GM23248 (cell line): ENCODE results near the gene SNX20. TPM values are rescaled to one million over a fixed set of nuclear protein-coding genes. Genes with fewer than 3 reads are reported as not detected.

Experiments used
- DNase-seq: peaks from one replicate; pipeline ENCODE4 v3.0.0-alpha.2; 2015
- H2AFZ ChIP-seq: fragments of 200-600 bp; sonication (generic); 2 replicates; pipeline ENCODE4 v1.6.1; 2016; ENCODE audit warnings: antibody characterized with exemption
- H3F3A ChIP-seq: fragments of 200-600 bp; sonication (generic); 2 replicates; pipeline ENCODE4 v1.6.1; 2016; ENCODE audit warnings: mild to moderate bottlenecking, antibody characterized with exemption, mixed run types; ENCODE audit not compliant: insufficient read depth
- H3K27ac ChIP-seq: fragments of 200-600 bp; sonication (generic); 2 replicates; pipeline ENCODE4 v1.5.1; 2016; ENCODE audit warnings: mild to moderate bottlenecking
- H3K27me3 ChIP-seq: fragments of 200-600 bp; sonication (generic); replicated peaks from 2 replicates; pipeline ENCODE4 v1.6.1; 2016; ENCODE audit warnings: mild to moderate bottlenecking; ENCODE audit not compliant: insufficient read depth
- H3K36me3 ChIP-seq: fragments of 200-600 bp; sonication (generic); 2 replicates; pipeline ENCODE4 v1.6.1; 2016; ENCODE audit warnings: low read depth, mild to moderate bottlenecking
- H3K4me1 ChIP-seq: fragments of 200-600 bp; sonication (generic); 2 replicates; pipeline ENCODE4 v1.6.1; 2016; ENCODE audit warnings: mild to moderate bottlenecking; ENCODE audit not compliant: insufficient read depth
- H3K4me2 ChIP-seq: fragments of 200-600 bp; sonication (generic); one replicate; pipeline ENCODE4 v1.6.1; 2016; ENCODE audit warnings: mild to moderate bottlenecking; ENCODE audit not compliant: unreplicated experiment
- H3K4me3 ChIP-seq: fragments of 200-600 bp; sonication (generic); 2 replicates; pipeline ENCODE4 v1.5.1; 2016; ENCODE audit warnings: mild to moderate bottlenecking
- H3K79me2 ChIP-seq: fragments of 200-600 bp; sonication (generic); 2 replicates; pipeline ENCODE4 v1.6.1; 2016; ENCODE audit warnings: mild to moderate bottlenecking; ENCODE audit not compliant: insufficient read depth
- H3K9ac ChIP-seq: fragments of 200-600 bp; sonication (generic); 2 replicates; pipeline ENCODE4 v1.6.1; 2016; ENCODE audit warnings: mild to moderate bottlenecking
- H3K9me2 ChIP-seq: fragments of 200-600 bp; sonication (generic); 2 replicates; pipeline ENCODE4 v1.6.1; 2016; ENCODE audit warnings: mixed run types, mild to moderate bottlenecking, moderate library complexity; ENCODE audit not compliant: insufficient read depth
- H3K9me3 ChIP-seq: fragments of 200-600 bp; sonication (generic); one replicate; pipeline ENCODE4 v1.6.1; 2017; ENCODE audit warnings: low read depth
- H4K20me1 ChIP-seq: fragments of 200-600 bp; sonication (generic); 2 replicates; pipeline ENCODE4 v1.6.0; 2016; ENCODE audit not compliant: insufficient read depth
- EZH2 ChIP-seq: fragments of 200-600 bp; sonication (generic); IDR thresholded peaks from 2 replicates; pipeline ENCODE4 v1.6.1; 2018; ENCODE audit warnings: antibody characterized with exemption, mild to moderate bottlenecking; ENCODE audit not compliant: insufficient read depth, poor library complexity, severe bottlenecking
- EZH2phosphoT487 ChIP-seq: fragments of 200-600 bp; sonication (generic); IDR thresholded peaks from 2 replicates; pipeline ENCODE4 v1.6.1; 2018; ENCODE audit warnings: antibody characterized with exemption, moderate library complexity, mild to moderate bottlenecking, low read depth; ENCODE audit not compliant: insufficient read depth
- WGBS, 2 experiments: methylation state at CpG; one replicate each; pipeline ENCODE4 v1.1.6; 2015 to 2017; ENCODE audit warnings: low lambda C conversion rate in 2 of 2, low coverage in 1 of 2; ENCODE audit errors: missing lambda C conversion rate in 2 of 2; 5-methylcytosine and 5-hydroxymethylcytosine counted together
- in situ Hi-C: fragments of 300-500 bp; cut with MboI; formaldehyde crosslinking; loops from 2 replicates; pipeline ENCODE4 v1.15.0; 2020
- polyA plus RNA-seq: library from polyadenylated mRNA; unstranded; fragments of >200 nt; fragmentation: Nextera tagmentation; extraction: Ambion mirVana; gene quantifications from 2 replicates; pipeline ENCODE4 v1.2.1, GENCODE V29; 2016
- total RNA-seq: library from RNA; depleted of rRNA; stranded (reverse); fragments of >200 nt; shearing (Covaris generic); gene quantifications from 2 replicates; pipeline ENCODE4 v1.2.3, GENCODE V29; 2014

SNX20 gene
- total and polyA plus RNA-seq, 2 experiments from 2014 or later = not detected

DNA sequence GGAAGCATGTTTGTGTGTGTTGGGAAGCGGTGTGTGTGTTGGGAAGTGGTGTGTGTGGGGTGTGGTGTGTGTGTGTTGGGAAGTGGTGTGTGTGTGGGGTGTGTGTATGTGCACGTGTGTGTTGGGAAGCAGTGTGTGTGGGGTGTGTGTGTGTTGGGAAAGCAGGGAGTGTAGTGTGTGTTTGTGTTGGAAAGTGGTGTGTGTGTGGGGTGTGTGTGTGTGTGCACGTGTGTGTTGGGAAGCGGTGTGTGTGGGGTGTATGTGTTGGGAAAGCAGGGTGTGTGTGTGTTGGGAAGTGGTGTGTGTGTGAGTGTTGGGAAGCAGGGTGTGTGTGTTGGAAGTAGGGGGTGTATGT lies 11.5 kb upstream of the SNX20 start:
- 86 to 88% methylated on average over 2 to 4 of the region's 4 CpGs for WGBS, 2 experiments
- Histone ChIP-seq H4K20me1 (no peaks in the 10 kb centered on the region), H3K9ac (no peak overlapping the region), H3K27me3 (peaks cover 20% of the 10 kb centered on the region), H3K79me2 (no peaks in the 10 kb centered on the region), H3K9me2 (no peaks in the 10 kb centered on the region), H3K4me1 (no peaks in the 10 kb centered on the region), H3K27ac (no peak overlapping the region), H3K4me2 (no peak overlapping the region), H3K4me3 (no peak overlapping the region), H3K9me3 (no peaks in the 10 kb centered on the region), H3F3A (no peaks in the 10 kb centered on the region), H3K36me3 (no peaks in the 10 kb centered on the region), H2AFZ (no peak overlapping the region)
- in situ Hi-C loops = no loop called here
- TF ChIP-seq EZH2phosphoT487 = no peak
- DNase-seq = no peak

DNA sequence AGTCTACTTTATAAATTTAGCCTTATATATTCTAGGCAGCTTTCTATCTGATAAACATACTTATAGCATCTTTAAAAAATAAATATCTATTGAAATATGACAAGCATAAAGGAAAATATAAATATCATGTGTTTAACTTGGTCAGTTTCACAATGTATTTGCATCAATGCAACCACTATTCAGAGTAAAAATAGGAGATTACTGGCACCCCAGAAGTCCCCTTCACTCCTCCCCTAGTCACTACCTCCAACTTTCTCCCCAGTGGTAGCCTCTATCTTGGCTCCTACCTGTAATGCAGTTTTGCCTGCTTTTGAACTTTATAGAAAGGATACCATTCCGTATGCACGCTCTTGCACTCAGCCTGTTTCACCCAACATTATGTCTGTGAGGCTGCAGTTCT lies 9.1 kb upstream of the SNX20 start:
- H3K27me3 ChIP-seq = peaks cover 20% of the 10 kb centered on the region
- no peak overlapping the region for H2AFZ ChIP-seq
- in situ Hi-C loops = no loop called here
- H3K36me3 ChIP-seq = no peaks in the 10 kb centered on the region
- TF ChIP-seq EZH2phosphoT487 = no peak
- TF ChIP-seq EZH2 = no peak
- no peaks in the 10 kb centered on the region for H3K4me1 ChIP-seq
- no peaks in the 10 kb centered on the region for H3K79me2 ChIP-seq
- no peaks in the 10 kb centered on the region for H4K20me1 ChIP-seq
- no peaks in the 10 kb centered on the region for H3K9me2 ChIP-seq
- no peaks in the 10 kb centered on the region for H3K9me3 ChIP-seq
- H3K27ac ChIP-seq = no peak overlapping the region
- no peak for DNase-seq
- no peak overlapping the region for H3K4me3 ChIP-seq
- H3K9ac ChIP-seq = no peak overlapping the region
- H3F3A ChIP-seq = no peaks in the 10 kb centered on the region
- H3K4me2 ChIP-seq = no peak overlapping the region
- WGBS, 2 experiments = 54 to 84% methylated on average over 2 of the region's 2 CpGs

DNA sequence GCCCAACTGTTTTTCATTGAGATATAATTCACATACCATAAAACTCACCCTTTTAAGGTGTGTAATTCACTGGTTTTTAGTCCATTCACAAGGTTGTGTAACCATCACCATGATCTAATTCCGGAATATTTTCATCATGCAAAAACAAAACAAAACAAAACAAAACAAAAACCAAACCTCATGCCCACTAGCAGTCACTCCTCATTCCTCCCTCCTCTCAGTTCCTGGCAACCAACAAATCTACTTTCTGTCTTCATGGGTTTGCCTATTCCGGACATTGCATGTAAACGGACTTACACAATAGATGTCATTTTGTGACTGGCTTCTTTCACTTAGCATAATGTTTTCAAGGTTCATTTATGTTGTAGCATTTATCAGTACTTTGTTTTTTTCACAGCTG lies 7.8 kb upstream of the SNX20 start:
- no peak overlapping the region for H3K4me2 ChIP-seq
- no peak for TF ChIP-seq EZH2phosphoT487
- no peak for TF ChIP-seq EZH2
- in situ Hi-C loops = no loop called here

DNA sequence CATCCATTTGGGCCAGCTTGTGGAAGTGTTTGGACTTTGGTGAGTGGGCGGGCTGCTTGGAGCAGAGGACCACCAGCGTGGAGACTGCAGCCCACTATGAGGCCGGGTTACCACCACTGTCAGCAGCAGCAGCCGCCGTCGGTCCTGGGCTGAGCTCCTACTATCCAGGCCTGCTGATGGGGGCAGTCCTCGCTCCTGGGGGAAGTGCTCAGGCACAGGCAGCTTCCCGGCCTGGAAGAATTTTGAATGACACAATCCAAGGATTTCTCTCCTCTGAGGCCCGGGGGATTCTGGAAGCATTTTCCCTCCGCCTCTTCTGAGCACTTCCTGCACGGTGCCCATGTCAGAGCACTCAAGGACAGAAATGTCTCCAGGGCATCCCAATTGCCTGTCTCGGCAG lies 7.0 kb upstream of the SNX20 start:
- Histone ChIP-seq H3K79me2 (no peaks in the 10 kb centered on the region), H3K4me3 (no peak overlapping the region), H3F3A (no peaks in the 10 kb centered on the region), H3K36me3 (no peaks in the 10 kb centered on the region), H3K4me2 (no peak overlapping the region), H3K9me2 (no peaks in the 10 kb centered on the region), H3K9me3 (no peaks in the 10 kb centered on the region), H3K4me1 (no peaks in the 10 kb centered on the region), H4K20me1 (no peaks in the 10 kb centered on the region), H3K27ac (no peak overlapping the region), H3K27me3 (peaks cover 7% of the 10 kb centered on the region), H3K9ac (no peak overlapping the region), H2AFZ (no peak overlapping the region)
- no peak for TF ChIP-seq EZH2
- no peak for TF ChIP-seq EZH2phosphoT487
- DNase-seq = no peak
- in situ Hi-C loops = no loop called here
- 17 to 18% methylated on average over 12 of the region's 12 CpGs for WGBS, 2 experiments

More for the DNA sequence above, 7.8 kb upstream of the SNX20 start:
- Histone ChIP-seq H3K79me2 (no peaks in the 10 kb centered on the region), H4K20me1 (no peaks in the 10 kb centered on the region), H2AFZ (no peak overlapping the region), H3F3A (no peaks in the 10 kb centered on the region), H3K9ac (no peak overlapping the region), H3K4me1 (no peaks in the 10 kb centered on the region), H3K36me3 (no peaks in the 10 kb centered on the region), H3K27me3 (peaks cover 11% of the 10 kb centered on the region), H3K9me2 (no peaks in the 10 kb centered on the region), H3K4me3 (no peak overlapping the region), H3K27ac (no peak overlapping the region), H3K9me3 (no peaks in the 10 kb centered on the region)
- DNase-seq = no peak
- 72 to 79% methylated on average over 3 of the region's 3 CpGs for WGBS, 2 experiments

DNA sequence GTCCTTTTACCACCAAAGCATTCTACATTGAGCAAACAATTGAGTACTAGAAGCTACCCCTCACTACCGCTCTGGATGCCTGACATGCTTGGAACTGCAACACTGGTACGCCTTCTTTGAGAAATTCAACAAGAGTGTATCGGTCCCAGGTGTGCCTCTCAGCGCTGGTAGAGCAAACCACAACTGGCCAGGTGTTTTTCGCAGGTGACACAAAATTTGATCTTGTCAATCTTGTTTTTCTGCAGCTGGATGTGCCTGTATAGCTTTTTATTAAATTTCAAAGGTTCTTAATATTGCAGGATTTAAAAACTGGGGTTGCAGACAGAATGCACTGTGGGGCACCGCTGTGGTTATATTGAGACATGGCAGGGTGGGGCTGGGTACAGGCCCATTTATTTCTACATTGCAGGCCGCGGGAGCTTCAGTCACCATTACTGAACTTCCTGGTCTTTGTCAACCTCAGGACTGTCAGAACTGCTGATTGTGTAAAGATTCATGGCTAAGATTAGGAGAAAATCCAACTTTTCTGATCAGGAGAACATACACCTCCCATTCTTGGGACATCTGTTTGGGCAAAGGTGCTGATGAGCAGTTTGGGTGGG lies 4.5 kb upstream of the SNX20 start:
- H3K9ac ChIP-seq = no peak overlapping the region
- no peak overlapping the region for H3K4me2 ChIP-seq
- no peaks in the 10 kb centered on the region for H3K36me3 ChIP-seq
- TF ChIP-seq EZH2 (no peak), EZH2phosphoT487 (no peak)
- H3K4me3 ChIP-seq = no peak overlapping the region
- peaks cover under 1% of the 10 kb centered on the region; the same call in 1 of the 2 replicates for H3K27me3 ChIP-seq
- H3K79me2 ChIP-seq = no peaks in the 10 kb centered on the region
- no peaks in the 10 kb centered on the region for H3K9me3 ChIP-seq
- H4K20me1 ChIP-seq = no peaks in the 10 kb centered on the region
- no peaks in the 10 kb centered on the region for H3F3A ChIP-seq
- WGBS, 2 experiments = 68 to 71% methylated on average over 8 of the region's 8 CpGs
- no peaks in the 10 kb centered on the region for H3K9me2 ChIP-seq
- in situ Hi-C loops = no loop called here
- H3K27ac ChIP-seq = no peak overlapping the region
- H3K4me1 ChIP-seq = no peaks in the 10 kb centered on the region
- H2AFZ ChIP-seq = no peak overlapping the region
- no peak for DNase-seq
